ENCODE measurements around the gene WHRN.

- TF ChIP-seq POLR2AphosphoS5 (IDR thresholded peaks at IDR 0.05; ENCODE audit: low read depth, low read length) (no peak), POLR2A (IDR thresholded peaks at IDR 0.05; ENCODE audit: low read depth, low read length) (no peak)
Observed at GRCh38 chr9:114411452-114411851, 93.8 kb downstream of the WHRN start.

All from GM12892 (cell line).